ENCODE data around the gene FFAR2. TPM values are rescaled to one million over a fixed set of nuclear protein-coding genes. Genes with fewer than 3 reads are reported as not detected.

The FFAR2 gene
- total RNA-seq: 1 to 10 TPM in 2 of 3 donors, under 1 TPM in 1; 0.70 to 8.6 (median 1.6) TPM
- total RNA-seq (2013): 0.45 TPM

DNA sequence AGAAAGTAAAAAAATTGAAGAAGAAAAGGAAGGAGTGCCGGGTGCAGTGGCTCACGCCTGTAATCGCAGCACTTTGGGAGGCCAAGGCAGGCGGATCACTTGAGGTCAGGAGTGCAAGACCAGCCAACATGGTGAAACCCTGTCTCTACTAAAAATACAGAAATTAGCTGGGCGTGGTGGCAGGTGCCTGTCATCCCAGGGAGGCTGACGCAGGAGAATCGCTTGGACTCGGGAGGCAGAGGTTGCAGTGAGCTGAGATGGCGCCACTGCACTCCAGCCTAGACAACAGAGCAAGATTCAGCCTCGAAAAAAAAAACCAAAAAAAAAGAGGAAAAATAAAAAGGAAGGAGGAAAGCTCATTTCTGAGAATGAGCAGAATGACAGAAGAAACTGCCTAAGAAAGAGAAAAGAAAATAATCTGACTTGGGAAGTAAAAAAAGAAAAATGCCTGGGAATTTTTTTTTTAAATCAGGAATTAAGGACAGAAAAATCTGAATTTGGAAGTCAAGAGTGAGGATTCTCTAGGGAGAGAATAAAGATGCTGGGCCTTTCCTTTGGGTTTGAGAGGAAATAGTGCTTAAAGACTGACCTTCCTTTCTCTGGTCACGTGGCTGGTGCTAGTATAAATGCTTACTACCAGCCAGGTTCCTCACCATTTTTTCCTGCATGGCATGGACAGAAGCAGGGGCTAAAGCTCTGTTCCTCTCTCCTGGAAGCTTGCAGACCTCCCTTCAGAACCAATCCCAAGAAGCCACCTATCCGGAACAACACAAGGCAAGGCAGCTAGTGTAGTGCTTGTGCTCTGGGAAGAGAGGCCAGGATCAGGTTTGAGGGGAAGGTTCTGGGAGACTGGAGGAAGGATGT, at the start of gene FFAR2:
Gene FFAR2 (plus strand): TSS at position 652 of the 864 bp plus-strand sequence. CDS start 1,458 bp downstream, outside the sequence.
- peak within 1 kb of the TSS; percentile 53 to 96 for H3K27ac Mint-ChIP-seq
- TF ChIP-seq, protein P1, sequence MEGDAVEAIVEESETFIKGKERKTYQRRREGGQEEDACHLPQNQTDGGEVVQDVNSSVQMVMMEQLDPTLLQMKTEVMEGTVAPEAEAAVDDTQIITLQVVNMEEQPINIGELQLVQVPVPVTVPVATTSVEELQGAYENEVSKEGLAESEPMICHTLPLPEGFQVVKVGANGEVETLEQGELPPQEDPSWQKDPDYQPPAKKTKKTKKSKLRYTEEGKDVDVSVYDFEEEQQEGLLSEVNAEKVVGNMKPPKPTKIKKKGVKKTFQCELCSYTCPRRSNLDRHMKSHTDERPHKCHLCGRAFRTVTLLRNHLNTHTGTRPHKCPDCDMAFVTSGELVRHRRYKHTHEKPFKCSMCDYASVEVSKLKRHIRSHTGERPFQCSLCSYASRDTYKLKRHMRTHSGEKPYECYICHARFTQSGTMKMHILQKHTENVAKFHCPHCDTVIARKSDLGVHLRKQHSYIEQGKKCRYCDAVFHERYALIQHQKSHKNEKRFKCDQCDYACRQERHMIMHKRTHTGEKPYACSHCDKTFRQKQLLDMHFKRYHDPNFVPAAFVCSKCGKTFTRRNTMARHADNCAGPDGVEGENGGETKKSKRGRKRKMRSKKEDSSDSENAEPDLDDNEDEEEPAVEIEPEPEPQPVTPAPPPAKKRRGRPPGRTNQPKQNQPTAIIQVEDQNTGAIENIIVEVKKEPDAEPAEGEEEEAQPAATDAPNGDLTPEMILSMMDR (IDR thresholded peaks at IDR 0.05): no peak
- ATAC-seq (no peak), DNase-seq (no peak)
- intact Hi-C loops (cut with micrococcal nuclease): loop anchor here (2.0 kb wide), 1 partner anchor 15 kb away; no protein-coding TSS in a partner anchor
- no peaks in the 10 kb centered on the region for H3K36me3 ChIP-seq (ENCODE audit: control insufficient read depth, insufficient read depth, low read length)
- H3K4me1 ChIP-seq (ENCODE audit: control insufficient read depth, insufficient read depth, low read length): peaks cover 63% of the 10 kb centered on the region
- H3K36me3 Mint-ChIP-seq: no peaks in the 10 kb centered on the region
- H3K9me3 Mint-ChIP-seq: no peaks in the 10 kb centered on the region
- H3K27me3 Mint-ChIP-seq (ENCODE audit: low read depth in 2 of 2): peaks cover 0 to 12% of the 10 kb centered on the region in 2 donors
- H3K9me3 ChIP-seq (ENCODE audit: control insufficient read depth, insufficient read depth, low read length): no peaks in the 10 kb centered on the region
- 82% methylated on average over 11 of the region's 12 CpGs for WGBS (ENCODE audit: insufficient coverage)
- H3K27me3 ChIP-seq (ENCODE audit: control insufficient read depth, insufficient read depth, low read length): no peaks in the 10 kb centered on the region
- peak within 1 kb of the TSS; percentile 41 for H3K27ac ChIP-seq (ENCODE audit: low read length)
- H3K4me3 Mint-ChIP-seq: no peak within 1 kb of the TSS
- H3K4me3 ChIP-seq (ENCODE audit: low read length): no peak within 1 kb of the TSS
- H3K4me1 Mint-ChIP-seq: peaks cover 45 to 52% of the 10 kb centered on the region in 2 donors

- TF ChIP-seq, protein P1 (IDR thresholded peaks at IDR 0.05): no peak
Measured at GRCh38 chr19:35398570-35398969, 49.5 kb upstream of the FFAR2 start.

GRCh38 chr19:35399231-35399630, 48.8 kb upstream of the FFAR2 start:
- Mint-ChIP-seq H3K36me3 (no peaks in the 10 kb centered on the region), H3K27me3 (ENCODE audit: low read depth in 2 of 2) (no peaks in the 10 kb centered on the region), H3K4me3 (no peak overlapping the region), H3K9me3 (no peaks in the 10 kb centered on the region), H3K27ac (no peak overlapping the region), H3K4me1 (no peaks in the 10 kb centered on the region)
- peaks cover 3% of the 10 kb centered on the region for H3K4me1 ChIP-seq (ENCODE audit: control insufficient read depth, insufficient read depth, low read length)
- no peak overlapping the region for H3K4me3 ChIP-seq (ENCODE audit: low read length)
- no peak for ATAC-seq
- intact Hi-C loops (cut with micrococcal nuclease): no loop called here
- no peak overlapping the region for H3K27ac ChIP-seq (ENCODE audit: low read length)
- H3K27me3 ChIP-seq (ENCODE audit: control insufficient read depth, insufficient read depth, low read length): no peaks in the 10 kb centered on the region
- DNase-seq: no peak
- 88% methylated on average over 4 of the region's 4 CpGs for WGBS (ENCODE audit: insufficient coverage)
- no peaks in the 10 kb centered on the region for H3K36me3 ChIP-seq (ENCODE audit: control insufficient read depth, insufficient read depth, low read length)
- TF ChIP-seq, protein P1 (IDR thresholded peaks at IDR 0.05): no peak
- no peaks in the 10 kb centered on the region for H3K9me3 ChIP-seq (ENCODE audit: control insufficient read depth, insufficient read depth, low read length)

More at GRCh38 chr19:35398570-35398969, 49.5 kb upstream of the FFAR2 start:
- WGBS (ENCODE audit: insufficient coverage): 89% methylated on average over 12 of the region's 12 CpGs
- no peaks in the 10 kb centered on the region for H3K27me3 ChIP-seq (ENCODE audit: control insufficient read depth, insufficient read depth, low read length)
- H3K9me3 ChIP-seq (ENCODE audit: control insufficient read depth, insufficient read depth, low read length): no peaks in the 10 kb centered on the region
- no peak overlapping the region for H3K27ac ChIP-seq (ENCODE audit: low read length)
- no peaks in the 10 kb centered on the region for H3K36me3 ChIP-seq (ENCODE audit: control insufficient read depth, insufficient read depth, low read length)
- DNase-seq (no peak), ATAC-seq (no peak)
- H3K27ac Mint-ChIP-seq: no peak overlapping the region
- H3K4me3 Mint-ChIP-seq: no peak overlapping the region
- intact Hi-C loops (cut with micrococcal nuclease): no loop called here
- H3K4me1 ChIP-seq (ENCODE audit: control insufficient read depth, insufficient read depth, low read length): peaks cover 3% of the 10 kb centered on the region
- no peaks in the 10 kb centered on the region for H3K9me3 Mint-ChIP-seq
- H3K4me3 ChIP-seq (ENCODE audit: low read length): no peak overlapping the region
- H3K36me3 Mint-ChIP-seq: no peaks in the 10 kb centered on the region
- no peaks in the 10 kb centered on the region for H3K27me3 Mint-ChIP-seq (ENCODE audit: low read depth in 2 of 2)
- H3K4me1 Mint-ChIP-seq: no peaks in the 10 kb centered on the region
